Glomerular visceral epithelial cell (primary cell): ENCODE results near the gene NRG3.

Experiments used
- DNase-seq: peaks from one replicate; pipeline ENCODE4 v3.0.0-alpha.2; 2016; ENCODE audit errors: extremely low spot score

Gene NRG3

DNA sequence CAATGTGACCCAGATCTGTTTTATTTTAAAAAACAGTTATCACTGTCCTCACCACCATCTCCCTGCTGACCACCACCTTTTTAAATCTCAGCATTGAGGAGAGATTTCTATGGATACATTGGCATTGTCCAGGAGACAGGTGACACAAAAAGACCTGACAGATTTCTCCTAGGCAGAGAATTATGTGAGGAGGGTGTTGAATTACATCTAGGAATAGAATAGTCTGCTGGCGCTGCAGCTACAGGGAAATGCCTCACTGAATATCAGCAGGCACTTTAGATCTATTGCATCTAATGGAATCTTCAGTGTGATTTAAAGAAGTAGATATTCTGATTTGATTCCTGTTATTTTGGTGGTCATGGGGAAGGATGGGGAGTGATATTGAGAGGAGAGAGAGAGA, 593.5 kb downstream of the NRG3 start:
- DNase-seq: no peak

- DNase-seq: no peak
Observed at GRCh38 chr10:82472406-82473335, 597.7 kb downstream of the NRG3 start.

GRCh38 chr10:82477776-82478175, 602.8 kb downstream of the NRG3 start:
- DNase-seq: no peak

GRCh38 chr10:82492647-82493046, 617.7 kb downstream of the NRG3 start:
- DNase-seq: no peak

- DNase-seq: no peak
Observed at GRCh38 chr10:82496114-82496513, 621.1 kb downstream of the NRG3 start.

DNA sequence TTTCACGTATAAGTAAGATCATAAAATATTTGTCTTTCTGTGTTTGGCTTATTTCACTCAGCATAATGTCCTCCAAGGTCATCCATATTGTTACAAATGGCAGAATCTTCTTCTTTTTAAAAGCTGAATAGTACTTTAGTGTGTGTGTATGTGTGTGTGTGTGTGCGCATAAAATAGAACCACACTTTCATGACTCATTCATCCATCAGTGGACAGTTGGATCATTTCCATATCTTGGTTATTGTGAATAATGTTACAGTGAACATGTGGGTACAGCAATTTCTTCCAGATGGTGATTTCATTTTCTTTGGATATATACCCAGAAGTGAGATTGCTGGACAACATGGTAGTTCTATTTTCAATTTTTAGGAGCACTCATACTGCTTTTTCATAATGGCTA, 622.4 kb downstream of the NRG3 start:
- DNase-seq: no peak

GRCh38 chr10:82498976-82499375, 624.0 kb downstream of the NRG3 start:
- no peak for DNase-seq

- DNase-seq: no peak
Observed at GRCh38 chr10:82505009-82505408, 630.0 kb downstream of the NRG3 start.

GRCh38 chr10:82506680-82507376, 631.8 kb downstream of the NRG3 start:
- no peak for DNase-seq

GRCh38 chr10:82515256-82515655, 640.3 kb downstream of the NRG3 start:
- DNase-seq: no peak

- DNase-seq: no peak
Observed at GRCh38 chr10:82529062-82529461, 654.1 kb downstream of the NRG3 start.

DNA sequence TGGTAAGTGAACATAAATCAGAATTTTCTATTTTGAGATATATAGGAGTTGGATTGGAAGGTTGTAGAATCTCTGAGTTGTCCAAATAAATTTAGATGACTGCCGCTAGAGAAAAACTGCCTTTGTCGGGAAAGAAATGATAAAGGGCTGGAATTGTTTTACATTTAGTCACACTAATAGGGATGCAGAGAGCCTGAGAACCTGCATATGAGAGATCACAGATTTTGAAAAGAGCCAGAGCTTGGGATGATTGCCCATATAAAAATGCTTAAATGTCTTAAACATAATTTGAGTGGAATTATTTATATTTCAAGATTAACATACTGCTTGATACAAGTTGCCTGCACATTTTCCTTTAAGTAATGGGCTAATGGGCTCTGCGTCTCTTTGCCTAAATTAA, 660.5 kb downstream of the NRG3 start:
- no peak for DNase-seq

DNA sequence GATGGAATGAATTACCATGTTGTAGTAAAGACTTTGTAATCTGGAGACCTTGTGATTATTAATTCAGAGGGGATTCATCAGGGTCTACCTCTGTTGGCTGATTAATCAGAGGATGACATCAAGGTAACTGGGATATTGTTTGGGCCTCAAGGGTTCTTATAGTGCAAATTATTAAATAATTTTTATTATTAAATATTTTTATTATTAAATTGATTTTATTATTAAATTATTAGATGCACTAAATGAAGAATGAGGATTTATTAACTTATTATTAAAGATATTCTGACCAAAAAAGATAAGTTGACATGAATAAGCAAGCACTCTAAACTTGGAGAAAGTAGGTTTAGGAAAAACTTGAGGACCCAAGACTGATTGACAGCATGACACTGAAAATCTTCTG, 661.7 kb downstream of the NRG3 start:
- DNase-seq: no peak

DNA sequence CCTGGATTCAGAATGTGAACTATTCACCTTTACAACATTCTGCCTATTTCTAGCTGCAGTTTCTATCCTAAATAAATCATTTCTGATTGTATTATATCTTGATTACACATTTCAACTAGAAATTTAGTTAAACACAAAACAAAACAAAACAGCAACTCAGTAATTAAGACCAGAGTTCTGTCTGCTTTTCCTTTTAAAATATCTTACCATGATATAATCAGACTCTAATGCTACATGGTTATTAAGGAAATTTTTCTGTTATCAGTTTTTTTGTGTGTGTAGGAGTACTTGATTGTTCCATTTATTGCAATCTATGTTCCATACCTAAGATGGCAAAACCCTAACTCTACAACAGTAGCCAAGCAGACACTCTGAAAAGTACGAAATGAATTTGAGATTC, 663.3 kb downstream of the NRG3 start:
- no peak for DNase-seq

DNA sequence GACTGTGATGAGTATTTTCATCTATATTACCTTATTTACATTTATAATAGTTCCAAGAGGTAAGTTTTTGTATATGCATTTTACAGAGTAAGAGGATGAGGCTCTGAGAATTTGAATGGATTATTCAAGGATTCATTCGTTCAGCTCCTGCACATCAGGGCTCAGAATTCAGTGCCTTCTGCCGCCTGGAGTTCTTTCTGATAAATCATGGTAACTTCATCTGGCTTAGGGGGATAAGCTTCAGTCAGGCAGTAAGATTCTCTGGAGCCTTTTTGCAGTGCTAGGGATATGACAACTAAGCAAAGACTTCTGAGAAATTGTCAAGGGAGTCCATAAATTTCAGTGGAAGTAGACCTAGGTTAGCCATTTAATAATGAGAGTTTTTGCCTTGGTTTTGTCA, 668.6 kb downstream of the NRG3 start:
- DNase-seq: no peak

GRCh38 chr10:82544377-82544776, 669.4 kb downstream of the NRG3 start:
- DNase-seq: no peak

DNA sequence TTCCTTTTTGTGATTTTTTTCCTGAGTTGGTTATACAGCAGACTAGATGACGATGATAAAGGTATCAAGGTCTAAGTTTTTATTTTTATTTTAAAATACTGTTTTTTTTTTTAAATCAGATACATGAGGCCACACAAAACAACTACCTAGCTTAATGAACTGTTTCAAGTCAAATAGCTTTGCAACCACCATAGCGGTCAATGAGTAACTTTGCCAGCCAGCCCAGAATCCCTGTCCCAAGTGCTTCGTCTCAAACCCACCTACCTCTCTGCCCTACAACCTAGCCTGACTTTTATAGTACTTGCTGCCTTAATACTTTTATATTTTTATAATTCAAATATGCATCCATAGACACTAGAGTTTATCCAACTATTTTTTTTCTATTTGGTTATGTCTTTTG, 676.5 kb downstream of the NRG3 start:
- no peak for DNase-seq

DNA sequence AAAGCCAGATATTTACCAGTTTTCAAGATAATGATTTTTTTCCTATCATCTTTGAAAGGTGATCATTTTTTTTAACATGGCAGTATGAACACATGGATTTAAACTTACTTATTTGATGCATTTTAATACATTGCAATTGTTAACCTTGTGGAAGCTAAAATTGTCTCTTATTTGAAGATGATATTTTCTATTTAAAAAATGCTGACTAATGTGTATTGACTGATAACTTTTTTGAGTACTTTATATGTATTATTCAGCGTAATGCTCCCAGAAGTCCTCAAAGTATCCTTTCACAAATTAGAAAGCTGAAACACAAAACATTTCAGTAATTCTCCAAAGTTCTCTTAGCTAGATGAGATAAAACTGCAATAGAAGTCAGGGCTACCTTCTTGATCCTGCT, 677.3 kb downstream of the NRG3 start:
- no peak for DNase-seq

- DNase-seq: no peak
Observed at GRCh38 chr10:82554381-82554780, 679.4 kb downstream of the NRG3 start.

DNA sequence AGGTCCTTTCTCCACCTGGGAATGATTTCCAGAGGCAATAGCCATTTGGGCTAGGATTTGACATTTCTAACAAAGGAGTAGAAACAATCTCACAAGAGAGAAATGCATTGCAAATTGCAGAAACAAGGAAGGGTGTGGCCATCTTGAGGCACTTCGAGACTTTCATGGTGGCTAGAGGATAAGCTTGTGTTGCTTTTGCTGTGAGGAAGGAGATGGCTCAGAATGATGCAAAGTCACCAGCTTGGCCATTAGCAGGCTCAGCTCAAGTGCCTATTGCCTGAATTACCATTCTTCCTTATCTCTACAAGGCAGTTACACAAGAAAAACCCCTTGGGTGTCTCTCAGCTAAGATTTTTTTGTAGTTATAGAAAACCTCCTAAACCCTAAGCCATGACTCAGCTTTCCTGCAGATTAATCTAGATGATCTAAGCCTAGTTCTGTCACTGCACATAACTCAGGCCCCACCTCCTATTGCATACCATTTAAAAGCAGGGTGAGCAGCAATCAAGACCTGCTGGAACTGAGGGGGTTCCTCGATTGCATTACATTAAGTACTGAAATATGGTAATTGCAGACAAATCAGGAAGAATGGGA, 683.1 kb downstream of the NRG3 start:
- DNase-seq: no peak

- no peak for DNase-seq
Observed at GRCh38 chr10:82564353-82565196, 689.6 kb downstream of the NRG3 start.

- no peak for DNase-seq
Observed at GRCh38 chr10:82565197-82565575, 690.2 kb downstream of the NRG3 start.
